NCI-H1092 (cell line): Measurements from ENCODE around the gene SLC4A8.

Source experiments
- DNase-seq: peaks from one replicate; lab custom pipeline; 2025; lab: John Stamatoyannopoulos, UW

The SLC4A8 gene

GRCh38 chr12:51527966-51528365, 103.3 kb downstream of the SLC4A8 start:
- no peak for DNase-seq

- no peak for DNase-seq
Measured at GRCh38 chr12:51528852-51529650, 104.4 kb downstream of the SLC4A8 start.

GRCh38 chr12:51529651-51529970, 105.0 kb downstream of the SLC4A8 start:
- DNase-seq = no peak

- no peak for DNase-seq
Measured at GRCh38 chr12:51530208-51530607, 105.6 kb downstream of the SLC4A8 start.

- DNase-seq = no peak
Measured at GRCh38 chr12:51531284-51531977, 106.8 kb downstream of the SLC4A8 start.

- DNase-seq = peak; percentile 60
Measured at GRCh38 chr12:51531978-51532497, 107.4 kb downstream of the SLC4A8 start.

GRCh38 chr12:51533799-51534198, 109.2 kb downstream of the SLC4A8 start:
- DNase-seq = no peak

- DNase-seq = no peak
Measured at GRCh38 chr12:51534216-51535074, 109.8 kb downstream of the SLC4A8 start.

- DNase-seq = no peak
Measured at GRCh38 chr12:51536159-51536558, 111.5 kb downstream of the SLC4A8 start.

- no peak for DNase-seq
Measured at GRCh38 chr12:51538149-51538548, 113.5 kb downstream of the SLC4A8 start.

- no peak for DNase-seq
Measured at GRCh38 chr12:51538599-51538998, 114.0 kb downstream of the SLC4A8 start.

GRCh38 chr12:51540996-51541395, 116.4 kb downstream of the SLC4A8 start:
- no peak for DNase-seq

- no peak for DNase-seq
Measured at GRCh38 chr12:51546097-51546496, 121.5 kb downstream of the SLC4A8 start.

- DNase-seq = no peak
Measured at GRCh38 chr12:51547606-51548005, 123.0 kb downstream of the SLC4A8 start.

- no peak for DNase-seq
Measured at GRCh38 chr12:51548241-51548640, 123.6 kb downstream of the SLC4A8 start.

- peak; percentile 35 for DNase-seq
Measured at GRCh38 chr12:51549637-51550036, 125.0 kb downstream of the SLC4A8 start.
